ENCODE data around the gene HES2. TPM values are rescaled to one million over a fixed set of nuclear protein-coding genes. Genes with fewer than 3 reads are reported as not detected.

The HES2 gene
- total and polyA plus RNA-seq, 4 donors = 0.26 to 5.0 (median 2.7) TPM

DNA sequence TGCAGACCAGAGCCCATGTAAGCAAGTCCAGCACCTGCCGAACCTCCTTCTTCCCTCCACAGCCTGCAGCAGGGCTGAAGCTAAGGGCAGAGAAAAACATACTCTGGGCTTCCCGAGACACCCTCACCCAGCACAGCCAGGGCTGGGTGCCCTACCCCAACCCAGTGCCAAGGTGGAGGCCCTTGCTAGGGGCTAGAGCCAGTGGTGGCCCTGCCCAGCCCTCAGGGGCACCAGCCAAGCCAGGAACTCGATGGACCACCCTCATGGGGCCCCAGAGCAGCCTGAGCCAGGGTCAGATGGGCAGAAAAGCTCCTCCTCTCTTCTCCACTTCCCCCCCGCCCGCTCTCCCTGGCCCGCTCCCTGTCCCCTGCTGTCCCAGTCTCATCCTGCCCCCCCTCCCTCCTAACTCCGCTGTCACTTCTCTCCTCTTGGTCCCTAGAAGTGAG lies 30.3 kb upstream of the HES2 start:
- 20 to 30% methylated on average over 6 to 7 of the region's 7 CpGs for WGBS, 2 donors
- DNase-seq (no peak), ATAC-seq (ENCODE audit: insufficient read depth, low FRiP score) (no peak)
- TF ChIP-seq, protein P1, sequence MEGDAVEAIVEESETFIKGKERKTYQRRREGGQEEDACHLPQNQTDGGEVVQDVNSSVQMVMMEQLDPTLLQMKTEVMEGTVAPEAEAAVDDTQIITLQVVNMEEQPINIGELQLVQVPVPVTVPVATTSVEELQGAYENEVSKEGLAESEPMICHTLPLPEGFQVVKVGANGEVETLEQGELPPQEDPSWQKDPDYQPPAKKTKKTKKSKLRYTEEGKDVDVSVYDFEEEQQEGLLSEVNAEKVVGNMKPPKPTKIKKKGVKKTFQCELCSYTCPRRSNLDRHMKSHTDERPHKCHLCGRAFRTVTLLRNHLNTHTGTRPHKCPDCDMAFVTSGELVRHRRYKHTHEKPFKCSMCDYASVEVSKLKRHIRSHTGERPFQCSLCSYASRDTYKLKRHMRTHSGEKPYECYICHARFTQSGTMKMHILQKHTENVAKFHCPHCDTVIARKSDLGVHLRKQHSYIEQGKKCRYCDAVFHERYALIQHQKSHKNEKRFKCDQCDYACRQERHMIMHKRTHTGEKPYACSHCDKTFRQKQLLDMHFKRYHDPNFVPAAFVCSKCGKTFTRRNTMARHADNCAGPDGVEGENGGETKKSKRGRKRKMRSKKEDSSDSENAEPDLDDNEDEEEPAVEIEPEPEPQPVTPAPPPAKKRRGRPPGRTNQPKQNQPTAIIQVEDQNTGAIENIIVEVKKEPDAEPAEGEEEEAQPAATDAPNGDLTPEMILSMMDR (IDR thresholded peaks at IDR 0.05; ENCODE audit: control extremely low read depth, extremely low read depth) = no peak
- Histone ChIP-seq H3K36me3 (ENCODE audit: control insufficient read depth in 4 of 4, insufficient read depth in 4 of 4, low read length in 4 of 4) (no peaks in the 10 kb centered on the region), H3K9me3 (ENCODE audit: control insufficient read depth in 4 of 4, insufficient read depth in 3 of 4, low read length in 3 of 4) (no peaks in the 10 kb centered on the region), H3K9ac (ENCODE audit: insufficient read depth in 1 of 2, low read length in 2 of 2) (no peak overlapping the region), H3K27ac (ENCODE audit: low read depth in 1 of 2, low read length in 1 of 2) (no peak overlapping the region), H3K27me3 (ENCODE audit: control insufficient read depth in 3 of 3, insufficient read depth in 3 of 3, low read length in 2 of 3) (peaks cover 2 to 35% (median 29%) of the 10 kb centered on the region in 3 donors), H3K4me3 (no peak overlapping the region), H3K4me1 (ENCODE audit: control insufficient read depth in 5 of 5, insufficient read depth in 5 of 5, low read length in 5 of 5) (peaks cover 0 to 16% (median 0%) of the 10 kb centered on the region in 5 donors)

DNA sequence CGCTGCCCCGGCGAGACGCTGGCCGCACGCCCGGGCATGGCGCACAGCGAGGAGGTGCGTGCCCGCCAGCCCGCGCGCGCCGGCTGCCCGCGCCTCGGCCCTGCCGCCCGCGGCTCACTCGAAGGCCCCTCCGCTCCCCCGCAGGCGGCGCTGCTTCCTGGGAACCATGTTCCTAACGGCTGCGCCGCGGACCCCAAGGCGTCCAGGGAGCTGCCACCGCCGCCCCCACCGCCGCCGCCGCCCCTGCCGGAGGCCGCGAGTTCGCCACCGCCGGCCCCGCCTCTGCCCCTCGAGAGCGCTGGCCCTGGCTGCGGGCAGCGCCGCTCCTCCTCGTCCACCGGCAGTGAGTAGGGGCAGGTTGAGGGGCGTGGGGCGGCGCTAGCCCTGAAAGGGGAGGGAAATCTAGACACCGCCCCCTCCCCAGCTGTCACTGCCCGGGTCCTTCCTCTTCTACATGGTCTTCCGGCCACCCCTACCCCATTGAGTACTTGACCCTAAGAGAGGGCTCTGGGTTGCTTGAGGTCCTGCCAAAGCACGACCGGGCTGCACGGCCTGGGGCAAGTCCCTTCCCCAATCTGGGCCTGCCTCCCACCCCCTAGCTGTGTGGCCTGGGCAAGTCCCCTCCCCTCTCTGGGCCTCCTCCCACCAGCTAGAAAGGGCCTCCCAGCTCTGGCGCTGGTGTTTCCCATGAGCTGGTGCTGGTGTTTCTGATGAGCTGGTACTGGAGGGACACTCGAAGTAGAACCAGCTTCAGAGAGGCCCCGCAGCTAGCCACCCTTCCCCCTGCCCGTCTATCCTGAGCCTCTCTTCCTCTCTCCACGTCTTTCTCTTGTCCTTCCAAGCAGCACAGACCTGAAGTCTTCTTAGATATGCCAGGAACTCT lies 29.3 kb upstream of the HES2 start:
- Histone ChIP-seq H3K9ac (ENCODE audit: insufficient read depth in 1 of 2, low read length in 2 of 2) (no peak overlapping the region), H3K36me3 (ENCODE audit: control insufficient read depth in 4 of 4, insufficient read depth in 4 of 4, low read length in 4 of 4) (no peaks in the 10 kb centered on the region), H3K27me3 (ENCODE audit: control insufficient read depth in 3 of 3, insufficient read depth in 3 of 3, low read length in 2 of 3) (peaks cover 0 to 35% (median 32%) of the 10 kb centered on the region in 3 donors), H3K9me3 (ENCODE audit: control insufficient read depth in 4 of 4, insufficient read depth in 3 of 4, low read length in 3 of 4) (no peaks in the 10 kb centered on the region), H3K4me1 (ENCODE audit: control insufficient read depth in 5 of 5, insufficient read depth in 5 of 5, low read length in 5 of 5) (peaks cover 0 to 7% (median 0%) of the 10 kb centered on the region in 5 donors), H3K27ac (ENCODE audit: low read depth in 1 of 2, low read length in 1 of 2) (no peak overlapping the region), H3K4me3 (no peak overlapping the region)
- TF ChIP-seq, protein P1 (IDR thresholded peaks at IDR 0.05; ENCODE audit: control extremely low read depth, extremely low read depth) = no peak
- WGBS, 2 donors = 3 to 10% methylated on average over 22 to 64 of the region's 66 CpGs
- DNase-seq = peak; percentile 23 to 53 (median 50)
- ATAC-seq (ENCODE audit: insufficient read depth, low FRiP score) = no peak

DNA sequence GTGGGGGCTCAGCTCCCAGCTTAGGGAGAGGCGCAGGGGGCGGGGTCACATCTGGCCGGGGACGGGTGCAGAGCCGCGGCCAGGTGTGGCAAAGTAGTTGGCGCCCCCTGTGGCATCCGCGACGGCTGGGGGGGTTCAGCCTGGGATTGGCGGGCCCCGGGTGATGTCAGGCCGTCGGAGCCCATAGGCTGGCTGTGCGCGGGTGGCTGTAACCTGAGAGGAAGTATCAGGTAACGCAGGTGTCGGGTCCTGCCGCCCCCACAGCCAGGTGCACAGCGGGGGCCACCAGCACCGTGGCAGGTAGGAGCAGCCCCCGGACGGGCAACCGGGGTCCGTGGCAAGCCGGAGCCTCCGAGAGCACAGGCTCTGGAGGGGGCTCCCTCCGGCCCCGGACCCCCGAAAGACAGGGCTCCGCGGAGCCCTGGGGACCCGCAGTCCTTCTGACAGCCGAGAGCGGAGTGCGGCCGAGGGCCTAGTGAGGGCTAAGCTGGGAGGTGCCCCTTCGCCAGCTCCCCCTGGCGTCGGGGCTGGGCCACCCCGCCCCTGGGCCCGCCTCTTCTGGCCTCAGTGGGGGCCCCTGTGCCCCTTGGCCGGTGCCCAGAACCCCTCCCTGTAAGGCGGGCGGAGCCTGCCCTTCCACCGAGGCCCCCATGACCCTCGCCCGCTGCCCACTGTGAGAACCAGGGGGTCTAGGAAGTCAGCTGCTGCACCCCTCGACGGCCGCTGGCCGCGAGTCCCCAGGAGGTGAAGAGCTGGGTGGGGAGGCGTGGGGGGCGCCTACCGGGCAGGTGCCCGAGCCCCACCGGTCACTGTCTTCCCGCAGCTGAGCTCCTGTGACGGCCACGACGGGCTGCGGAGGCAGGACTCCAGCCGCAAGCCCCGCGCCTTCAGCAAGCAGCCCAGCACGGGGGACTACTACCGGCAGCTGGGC lies 28.4 kb upstream of the HES2 start:
- H3K36me3 ChIP-seq (ENCODE audit: control insufficient read depth in 4 of 4, insufficient read depth in 4 of 4, low read length in 4 of 4) = no peaks in the 10 kb centered on the region
- H3K4me1 ChIP-seq (ENCODE audit: control insufficient read depth in 5 of 5, insufficient read depth in 5 of 5, low read length in 5 of 5) = peaks cover 0 to 7% (median 0%) of the 10 kb centered on the region in 5 donors
- H3K27me3 ChIP-seq (ENCODE audit: control insufficient read depth in 3 of 3, insufficient read depth in 3 of 3, low read length in 2 of 3) = peaks cover 0 to 28% (median 26%) of the 10 kb centered on the region in 3 donors
- H3K27ac ChIP-seq (ENCODE audit: low read depth in 1 of 2, low read length in 1 of 2) = no peak overlapping the region
- H3K4me3 ChIP-seq = no peak overlapping the region
- no peak for ATAC-seq (ENCODE audit: insufficient read depth, low FRiP score)
- DNase-seq = peak in 2 of 3 donors; percentile 38 to 68
- H3K9me3 ChIP-seq (ENCODE audit: control insufficient read depth in 4 of 4, insufficient read depth in 3 of 4, low read length in 3 of 4) = no peaks in the 10 kb centered on the region
- 2 to 3% methylated on average over 56 to 67 of the region's 68 CpGs for WGBS, 2 donors
- no peak overlapping the region for H3K9ac ChIP-seq (ENCODE audit: insufficient read depth in 1 of 2, low read length in 2 of 2)
- TF ChIP-seq, protein P1 (IDR thresholded peaks at IDR 0.05; ENCODE audit: control extremely low read depth, extremely low read depth) = no peak

Data from lung (tissue), 12 donors.